Hematopoietic multipotent progenitor cell treated with erythropoietin and hydrocortisone succinate and interleukin-3 and kit ligand, for 8 days (in vitro differentiated cells): ENCODE results near the gene HACE1.
"Not testable (repeated sequence)": the region's sequence is repeated elsewhere in the genome, so short reads cannot be mapped to it uniquely, and the experiment has no call there.

Experiments used
- DNase-seq: peaks from one replicate; pipeline ENCODE4 v3.0.0-alpha.2; 2015

Gene HACE1, protein sequence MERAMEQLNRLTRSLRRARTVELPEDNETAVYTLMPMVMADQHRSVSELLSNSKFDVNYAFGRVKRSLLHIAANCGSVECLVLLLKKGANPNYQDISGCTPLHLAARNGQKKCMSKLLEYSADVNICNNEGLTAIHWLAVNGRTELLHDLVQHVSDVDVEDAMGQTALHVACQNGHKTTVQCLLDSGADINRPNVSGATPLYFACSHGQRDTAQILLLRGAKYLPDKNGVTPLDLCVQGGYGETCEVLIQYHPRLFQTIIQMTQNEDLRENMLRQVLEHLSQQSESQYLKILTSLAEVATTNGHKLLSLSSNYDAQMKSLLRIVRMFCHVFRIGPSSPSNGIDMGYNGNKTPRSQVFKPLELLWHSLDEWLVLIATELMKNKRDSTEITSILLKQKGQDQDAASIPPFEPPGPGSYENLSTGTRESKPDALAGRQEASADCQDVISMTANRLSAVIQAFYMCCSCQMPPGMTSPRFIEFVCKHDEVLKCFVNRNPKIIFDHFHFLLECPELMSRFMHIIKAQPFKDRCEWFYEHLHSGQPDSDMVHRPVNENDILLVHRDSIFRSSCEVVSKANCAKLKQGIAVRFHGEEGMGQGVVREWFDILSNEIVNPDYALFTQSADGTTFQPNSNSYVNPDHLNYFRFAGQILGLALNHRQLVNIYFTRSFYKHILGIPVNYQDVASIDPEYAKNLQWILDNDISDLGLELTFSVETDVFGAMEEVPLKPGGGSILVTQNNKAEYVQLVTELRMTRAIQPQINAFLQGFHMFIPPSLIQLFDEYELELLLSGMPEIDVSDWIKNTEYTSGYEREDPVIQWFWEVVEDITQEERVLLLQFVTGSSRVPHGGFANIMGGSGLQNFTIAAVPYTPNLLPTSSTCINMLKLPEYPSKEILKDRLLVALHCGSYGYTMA

DNA sequence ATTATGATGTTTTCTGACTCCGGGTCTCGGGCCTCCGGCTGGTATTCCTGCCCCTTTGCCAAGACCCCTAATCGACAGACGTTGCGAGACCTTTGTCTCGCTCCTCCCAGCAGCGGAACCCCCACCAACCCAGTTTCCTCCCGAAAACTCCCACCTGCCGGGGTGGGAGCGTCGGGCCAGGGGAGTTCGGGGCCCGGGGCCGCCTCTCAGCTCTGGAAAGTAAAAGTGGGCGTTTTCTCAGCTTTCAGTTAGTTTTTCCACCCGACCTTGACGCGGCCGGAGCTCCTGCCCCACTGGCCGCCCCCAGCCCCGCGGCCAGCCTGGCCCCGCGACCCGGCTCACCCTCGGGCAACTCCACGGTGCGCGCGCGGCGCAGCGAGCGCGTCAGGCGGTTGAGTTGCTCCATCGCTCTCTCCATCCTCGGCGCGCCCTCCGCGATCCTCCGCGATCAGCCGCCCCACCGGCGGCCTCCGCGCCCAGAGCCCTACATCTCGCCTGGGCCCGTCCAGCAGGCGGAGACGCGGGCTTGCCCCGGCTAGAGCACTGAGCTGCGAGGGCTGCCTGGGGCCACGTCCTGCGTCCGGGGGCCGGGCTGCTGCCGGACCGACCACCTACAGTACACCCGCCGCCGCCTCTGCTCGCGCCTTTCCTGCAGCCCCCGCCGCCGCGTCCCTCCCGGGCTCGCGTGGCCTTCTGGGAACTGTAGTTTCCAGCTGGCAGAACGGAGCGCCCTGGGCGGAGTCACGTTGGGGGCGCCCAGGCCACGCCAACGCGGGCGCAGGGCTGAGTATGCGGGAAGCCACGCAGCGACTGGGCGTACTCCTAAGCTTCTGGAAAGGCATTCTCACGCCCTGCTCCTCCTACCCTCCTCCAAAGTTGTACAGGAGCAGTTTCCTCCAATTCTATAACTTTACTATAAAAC is at the start of gene HACE1:
Gene HACE1, minus strand, starts transcription at position 695 of the 922 bp plus-strand sequence. Its CDS starts 277 bp downstream, at position 418.
- DNase-seq, result peak; percentile 89

DNA sequence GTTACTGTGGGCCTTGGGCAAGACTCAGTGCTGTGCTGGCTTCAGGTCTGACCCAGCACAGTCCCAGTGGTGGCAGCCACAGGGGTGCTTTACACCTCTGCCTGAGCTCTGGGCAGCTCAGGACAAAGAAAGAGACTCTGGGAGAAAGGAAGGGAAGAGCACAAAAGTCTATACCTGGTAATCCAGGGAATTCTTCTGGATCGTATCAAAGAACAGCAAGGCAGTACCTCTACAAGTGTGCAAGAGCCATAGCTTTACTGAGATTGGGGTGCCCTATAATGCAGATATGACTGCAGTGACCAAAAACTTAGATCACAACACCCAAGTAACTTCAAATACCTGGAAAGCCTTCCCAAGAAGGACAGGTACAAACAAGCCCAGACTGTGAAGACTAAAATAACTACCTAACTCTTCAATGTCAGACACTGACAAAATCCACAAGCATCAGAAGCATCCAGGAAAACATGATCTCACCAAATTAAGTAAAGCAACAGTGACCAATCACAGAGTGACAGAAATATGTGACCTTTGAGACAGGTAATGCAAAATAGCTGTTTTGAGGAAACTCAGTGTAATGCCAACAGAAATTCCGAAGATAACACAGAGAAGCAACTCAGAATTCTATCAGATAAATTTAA is 49.3 kb upstream of the HACE1 start:
- DNase-seq, result no peak

DNA sequence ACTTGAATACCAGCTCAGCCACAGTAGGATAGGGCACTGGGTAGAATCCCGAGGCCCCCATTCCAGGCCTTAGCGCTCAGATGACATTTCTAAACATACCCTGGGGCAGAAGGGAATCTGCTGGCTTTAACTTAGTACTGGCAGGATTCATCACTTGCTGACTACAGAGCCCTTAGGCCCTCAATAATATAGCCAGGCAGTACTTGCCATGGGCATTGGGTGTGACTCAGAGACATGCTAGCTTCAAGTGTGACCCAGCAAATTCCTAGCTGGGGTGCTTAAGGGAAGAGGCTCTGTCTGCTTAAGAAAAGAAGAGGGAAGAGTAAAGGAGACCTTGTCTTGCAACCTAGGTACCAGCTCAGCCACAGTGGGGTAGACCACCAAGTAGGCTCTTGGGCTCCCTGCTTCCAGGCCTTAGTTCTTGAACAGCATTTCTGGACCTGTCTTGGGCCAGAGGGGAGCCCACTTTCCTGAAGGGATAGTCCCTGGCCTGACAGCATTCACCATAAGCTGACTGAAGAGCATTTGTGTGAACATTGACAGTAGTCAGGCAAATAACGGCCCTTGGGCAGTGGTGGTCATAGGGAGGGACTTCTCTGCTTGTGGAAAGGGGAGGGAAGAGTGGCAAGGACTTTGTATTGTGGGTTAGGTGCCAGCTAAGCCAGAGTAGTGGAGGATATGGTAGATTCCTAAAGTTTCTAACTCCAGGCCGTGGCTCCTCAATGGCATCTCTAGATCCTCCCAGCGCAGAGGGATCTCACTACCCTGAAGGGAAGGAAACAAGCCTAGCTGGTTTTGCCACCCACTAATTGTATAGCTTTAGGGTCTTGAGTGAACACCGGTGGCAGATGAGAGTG is 48.5 kb upstream of the HACE1 start:
- DNase-seq, result no peak

DNA sequence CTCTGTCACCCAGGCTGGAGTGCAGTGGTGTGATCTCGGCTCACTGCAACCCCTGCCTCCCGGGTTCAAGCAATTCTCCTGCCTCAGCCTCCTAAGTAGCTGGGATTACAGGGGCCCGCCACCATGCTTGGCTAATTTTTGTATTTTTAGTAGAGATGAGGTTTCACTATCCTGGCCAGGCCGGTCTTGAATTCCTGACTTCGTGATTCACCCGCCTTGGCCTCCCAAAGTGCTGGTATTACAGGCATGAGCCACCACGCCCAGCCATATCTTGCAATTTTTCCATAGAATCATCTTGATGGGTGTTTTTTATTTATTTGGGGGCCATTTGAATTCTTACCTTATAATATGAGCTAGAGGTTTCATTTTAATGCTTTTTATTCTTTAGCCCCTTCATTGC is 39.2 kb upstream of the HACE1 start:
- DNase-seq, result not testable (repeated sequence)

DNA sequence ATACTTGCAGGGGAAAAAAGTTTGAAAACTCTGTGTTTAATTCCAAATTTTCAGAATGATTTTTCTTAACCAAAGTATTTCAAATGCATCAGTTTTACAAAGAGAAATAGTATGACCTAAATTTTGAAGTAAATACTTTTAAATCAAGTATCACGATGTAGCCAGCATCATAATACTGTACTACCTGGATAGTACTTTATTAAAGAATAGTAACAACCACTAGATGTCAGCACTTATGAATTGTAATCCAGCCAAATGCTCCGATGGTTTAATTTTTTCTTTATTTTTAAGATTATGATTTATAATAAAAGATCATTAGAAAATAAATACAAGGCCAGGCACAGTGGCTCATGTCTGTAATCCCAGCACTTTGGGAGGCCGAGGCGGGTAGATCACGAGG is 37.2 kb upstream of the HACE1 start:
- DNase-seq, result no peak

DNA sequence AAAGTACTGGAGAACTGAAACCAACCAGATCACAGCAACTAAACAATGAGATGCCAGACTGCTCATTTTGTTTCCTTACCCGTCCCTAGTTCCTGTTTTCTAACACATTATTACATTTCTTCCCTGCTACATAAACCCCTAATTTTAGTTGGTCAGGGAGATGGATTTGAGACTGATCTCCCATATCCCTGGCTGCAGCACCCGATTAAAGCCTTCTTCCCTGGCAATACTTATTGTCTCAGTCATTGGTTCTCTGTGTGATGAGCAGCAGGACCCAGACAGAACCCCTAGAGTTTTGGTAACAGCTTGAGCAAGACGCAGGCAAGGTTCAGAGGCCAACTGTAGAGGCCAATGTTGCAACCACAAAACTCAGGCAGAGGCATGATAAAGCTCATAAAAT is 28.3 kb upstream of the HACE1 start:
- DNase-seq, result no peak

DNA sequence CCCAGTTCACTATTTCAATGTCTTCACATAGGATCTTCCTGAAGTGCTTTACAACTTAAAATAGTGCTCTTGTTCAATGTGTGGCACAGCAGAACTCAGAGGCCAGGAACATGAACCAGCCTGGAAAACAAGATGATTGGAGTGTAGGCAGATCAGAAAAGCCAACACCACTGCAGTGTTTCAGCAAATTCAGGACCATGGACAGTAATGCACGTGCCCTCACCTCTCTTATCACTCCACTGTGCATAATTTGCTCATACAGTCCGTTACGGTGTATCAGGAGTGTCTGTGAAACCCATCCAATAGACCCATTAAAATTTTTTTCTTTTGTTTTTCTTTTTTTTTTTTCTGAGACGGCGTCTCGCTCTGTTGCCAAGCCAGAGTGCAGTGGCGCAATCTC is 27.6 kb upstream of the HACE1 start:
- DNase-seq, result peak; percentile 33

DNA sequence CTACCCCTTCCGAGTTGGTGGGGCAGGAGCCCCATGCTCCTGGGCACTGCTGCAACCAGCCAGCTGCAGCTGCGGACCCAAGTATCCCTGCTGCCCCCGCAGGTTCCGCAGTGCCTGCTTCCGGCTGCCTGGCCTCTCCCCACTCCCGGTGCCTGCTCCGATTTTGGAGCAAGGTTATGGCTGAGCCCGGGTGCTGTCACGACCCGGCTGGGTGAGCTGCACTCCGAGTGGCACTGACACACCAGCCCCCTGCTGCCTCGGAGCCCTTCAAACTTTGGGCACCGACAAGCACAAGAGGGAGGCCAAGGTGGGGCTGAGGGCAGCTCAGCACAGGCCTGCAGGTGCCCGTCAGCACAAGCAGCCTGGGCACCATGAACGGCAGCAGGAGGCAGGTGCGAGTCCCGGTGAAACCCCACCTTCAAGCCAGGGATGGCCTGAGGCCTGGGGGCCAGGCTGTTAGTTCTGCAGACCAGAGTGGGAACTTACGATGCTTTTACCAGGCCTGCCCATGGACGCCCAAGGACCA is 25.9 kb upstream of the HACE1 start:
- DNase-seq, result no peak

DNA sequence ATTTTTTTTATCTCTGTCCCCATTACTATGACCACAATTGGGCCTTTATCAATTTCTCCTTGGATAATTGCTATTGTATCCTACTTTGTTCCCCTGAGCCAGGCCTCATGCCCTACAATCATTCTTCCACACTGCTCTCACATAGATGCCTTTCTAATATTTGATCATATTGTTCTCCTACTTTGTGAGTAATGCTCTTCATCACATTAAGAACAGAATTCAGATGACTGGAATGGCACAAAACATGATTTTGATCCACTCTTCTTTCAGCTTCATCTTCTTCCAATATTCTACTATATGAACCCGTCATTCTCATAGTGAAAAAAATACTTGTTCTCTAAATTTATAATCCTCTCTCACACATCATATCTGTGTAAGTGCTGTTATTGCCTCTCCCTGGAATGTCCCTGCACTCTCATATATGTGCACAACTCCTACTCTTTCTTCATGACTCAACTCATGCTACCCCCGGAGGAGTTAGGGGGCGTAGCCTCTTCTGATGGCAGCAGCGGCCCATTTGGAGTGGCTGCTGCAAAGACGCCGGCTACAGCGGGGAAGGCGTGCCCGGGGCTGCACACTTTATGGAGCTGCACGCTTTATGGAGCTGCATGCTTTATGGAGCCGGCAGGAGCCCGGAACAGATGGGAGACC is 25.3 kb upstream of the HACE1 start:
- no peak for DNase-seq

DNA sequence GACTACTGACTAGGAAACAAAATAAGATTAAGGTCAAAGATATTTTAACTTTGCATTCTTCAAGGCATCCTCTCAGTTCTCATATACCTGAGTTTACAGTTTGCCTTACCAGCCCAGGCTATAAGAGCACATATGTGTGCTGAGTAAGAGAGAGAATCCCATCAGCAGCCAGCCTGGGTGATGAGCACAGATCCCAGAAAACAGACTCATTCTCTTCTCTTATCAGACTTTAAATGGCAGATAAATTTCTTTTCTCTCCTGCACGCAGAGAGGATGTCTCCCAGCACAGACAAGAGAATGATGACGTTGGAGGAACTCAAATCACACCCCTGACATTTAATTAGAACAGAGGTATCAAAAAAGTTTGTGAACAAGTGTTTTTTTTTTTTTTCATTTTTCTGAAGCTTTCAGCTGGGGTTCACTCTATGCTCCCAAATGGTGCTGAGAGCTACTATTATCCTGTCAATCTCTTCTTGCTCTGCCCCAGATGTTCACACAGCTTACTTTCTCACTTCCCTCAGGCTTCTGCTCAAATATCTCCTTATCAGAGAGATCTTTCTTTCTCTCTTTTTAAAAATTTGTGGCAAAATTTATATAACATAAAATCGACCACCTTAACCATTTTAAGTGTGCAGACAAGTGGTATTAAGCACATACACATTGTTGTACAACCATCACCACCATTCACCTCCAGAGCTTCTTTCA is 22.4 kb upstream of the HACE1 start:
- no peak for DNase-seq

DNA sequence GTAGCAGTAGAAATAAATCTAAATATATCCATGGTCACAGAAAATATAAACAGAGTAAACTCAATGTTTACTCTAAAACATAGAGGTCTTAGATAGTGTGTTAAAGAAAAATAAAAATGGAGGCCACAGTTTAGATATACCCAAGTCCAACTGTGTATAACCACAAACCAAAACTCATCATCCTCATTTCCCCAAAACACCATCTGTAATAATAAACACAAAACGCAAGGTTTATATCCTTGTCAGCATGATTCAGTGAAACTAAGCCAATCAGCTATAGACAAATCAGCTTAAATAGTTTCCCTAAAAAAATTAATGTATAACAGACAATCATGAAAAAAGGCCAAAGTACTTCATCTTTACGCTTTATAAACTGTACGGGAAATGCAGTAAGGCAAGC is 2.7 kb upstream of the HACE1 start:
- no peak for DNase-seq

DNA sequence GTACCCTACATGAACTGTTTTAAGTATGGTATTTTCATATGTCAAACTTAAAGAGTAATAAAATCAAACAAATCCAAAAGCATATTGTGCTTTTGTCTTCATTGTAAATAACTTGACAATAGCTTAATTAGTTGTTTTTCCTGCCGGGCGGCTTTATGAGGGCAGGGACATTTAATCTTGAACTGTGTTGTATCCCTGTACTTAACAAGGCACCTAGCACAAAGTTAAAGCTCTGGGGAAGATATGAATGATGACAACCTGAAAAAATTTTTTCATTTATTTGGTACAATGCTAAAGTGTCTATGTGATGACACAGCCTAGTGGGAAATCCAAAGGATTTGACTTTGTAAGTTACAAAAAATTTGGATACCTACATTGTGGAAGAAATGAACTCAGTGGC is 502 bp upstream of the HACE1 start:
- DNase-seq, result no peak

DNA sequence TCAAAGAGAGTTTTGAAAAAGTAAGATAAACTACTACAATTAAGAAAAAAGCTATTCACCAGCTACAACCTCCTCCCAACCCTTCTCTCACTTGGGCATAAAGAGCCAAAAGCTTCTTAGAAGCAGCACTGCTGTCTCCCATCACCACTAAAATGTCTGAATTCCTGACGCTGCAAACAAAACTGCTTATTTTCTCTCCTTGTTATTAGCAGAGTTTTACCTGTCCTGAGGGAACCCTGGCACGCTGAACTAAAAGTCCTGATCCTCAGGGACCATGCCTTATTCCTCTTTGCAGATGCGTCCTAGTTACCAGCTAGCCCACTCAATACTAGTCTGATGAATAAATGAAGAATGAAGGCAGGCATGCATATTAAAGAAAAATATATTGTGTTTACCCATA is 1.1 kb downstream of the HACE1 start:
- DNase-seq, result no peak

DNA sequence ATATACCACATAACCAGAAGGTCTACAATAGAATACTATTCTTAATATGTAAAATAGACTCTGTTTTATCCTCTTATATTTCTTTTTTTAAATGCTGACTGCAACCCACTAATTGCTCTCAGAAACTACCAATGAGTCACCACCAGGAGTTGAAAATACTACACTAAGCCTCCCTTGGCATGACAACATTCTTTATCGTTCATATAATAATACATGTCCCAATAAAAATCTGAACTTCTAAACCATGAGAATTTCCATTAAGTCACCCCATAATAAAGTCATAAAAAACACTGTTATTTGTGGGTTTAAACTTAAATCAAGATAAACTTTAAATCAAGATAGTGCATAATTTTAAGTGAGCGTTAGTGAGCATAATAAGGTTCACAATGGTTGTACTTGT is 4.2 kb downstream of the HACE1 start:
- no peak for DNase-seq

DNA sequence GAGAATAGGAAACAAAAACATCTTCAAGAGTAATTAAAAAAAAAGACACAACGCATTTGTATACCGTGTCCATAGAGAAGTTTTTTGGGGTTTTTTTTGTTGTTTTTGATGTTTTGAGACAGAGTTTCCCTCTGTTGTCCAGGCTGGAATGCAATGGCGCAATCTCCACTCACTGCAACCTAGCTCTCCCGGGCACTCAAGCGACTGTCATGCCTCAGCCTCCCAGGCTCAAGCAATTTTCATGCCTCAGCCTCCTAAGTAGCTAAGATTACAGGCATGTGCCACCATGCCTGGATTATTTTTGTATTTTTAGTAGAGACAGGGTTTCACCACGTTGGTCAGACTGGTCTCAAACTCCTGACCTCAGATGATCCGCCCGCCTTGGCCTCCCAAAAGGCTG is 12.0 kb downstream of the HACE1 start:
- DNase-seq, result not testable (repeated sequence)

DNA sequence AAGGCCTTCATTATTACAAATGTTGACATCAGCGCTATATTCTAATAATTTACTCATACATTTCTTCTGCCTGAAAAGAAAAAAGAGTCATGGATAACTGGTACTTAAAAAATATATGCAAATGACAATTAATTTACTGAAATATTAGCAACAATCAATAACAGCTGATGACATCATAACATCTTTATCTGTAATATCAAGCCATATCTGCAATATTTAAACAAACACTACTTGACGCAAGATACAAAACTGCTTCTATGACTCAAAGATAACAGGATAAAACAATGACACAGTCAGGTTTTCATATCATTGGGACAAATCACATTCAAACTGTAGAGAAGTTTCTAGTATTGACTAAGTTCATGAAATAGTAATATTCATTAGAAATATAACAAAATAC is 16.5 kb downstream of the HACE1 start:
- no peak for DNase-seq

DNA sequence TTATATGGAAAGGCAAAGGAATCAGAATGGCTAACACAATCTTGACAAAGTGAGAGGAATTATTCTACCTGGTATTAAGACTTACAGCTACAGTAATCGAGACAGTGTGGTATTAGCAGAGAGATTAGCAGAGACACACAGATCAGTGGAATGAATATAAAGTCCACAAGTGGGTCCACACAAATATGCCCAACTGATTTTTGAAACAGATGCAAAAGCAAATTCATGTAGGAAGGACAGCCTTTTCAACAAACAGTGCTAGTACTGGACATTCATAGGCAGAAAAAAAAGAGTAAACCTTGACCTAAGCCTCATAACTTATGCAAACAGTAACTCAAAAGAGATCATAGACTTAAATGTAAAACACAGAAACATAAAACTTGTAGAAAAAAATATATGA is 22.6 kb downstream of the HACE1 start:
- no peak for DNase-seq

DNA sequence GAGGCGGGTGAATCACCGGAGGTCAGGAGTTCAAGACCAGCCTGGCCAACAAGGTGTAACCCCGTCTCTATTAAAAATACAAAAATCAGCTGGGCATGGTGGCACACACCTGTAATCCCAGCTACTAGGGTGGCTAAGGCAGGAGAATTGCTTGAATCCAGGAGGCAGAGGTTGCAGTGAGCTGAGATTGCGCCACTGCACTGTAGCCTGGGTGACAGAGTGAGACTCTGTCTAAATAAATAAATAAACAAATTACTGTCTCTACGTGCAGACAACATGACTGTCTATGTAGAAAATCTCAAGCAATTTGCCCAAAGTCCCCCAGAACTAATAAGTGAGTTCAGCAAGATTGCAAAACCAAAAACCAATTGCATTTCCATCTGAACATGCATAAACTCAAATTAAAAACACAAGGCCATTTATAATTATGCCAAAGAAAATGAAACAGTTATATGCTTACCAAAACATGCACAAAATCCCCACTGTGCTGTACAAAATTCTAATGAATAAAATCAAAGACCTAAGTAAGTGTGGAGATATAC is 23.2 kb downstream of the HACE1 start:
- DNase-seq, result not testable (repeated sequence)

DNA sequence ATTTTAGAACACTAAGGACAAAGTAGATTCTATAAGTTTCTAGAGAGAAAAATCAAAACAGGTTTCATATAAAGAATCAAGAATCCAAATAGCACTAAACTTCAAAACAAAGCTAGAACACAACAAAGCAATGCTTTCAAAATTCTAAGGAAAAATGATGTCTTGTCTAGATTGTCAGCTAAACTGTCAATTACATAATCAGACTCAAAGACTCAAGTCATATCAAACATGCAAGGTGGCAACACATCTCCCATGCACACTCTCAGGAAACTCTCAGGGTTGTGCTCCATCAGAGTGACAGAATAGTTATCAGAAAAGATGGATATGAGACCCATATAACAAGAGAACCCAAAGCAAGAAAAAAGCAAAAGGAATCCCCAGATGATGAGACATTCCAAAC is 23.9 kb downstream of the HACE1 start:
- no peak for DNase-seq
